ENCODE results near the gene RHOU.

RHOU gene

DNA sequence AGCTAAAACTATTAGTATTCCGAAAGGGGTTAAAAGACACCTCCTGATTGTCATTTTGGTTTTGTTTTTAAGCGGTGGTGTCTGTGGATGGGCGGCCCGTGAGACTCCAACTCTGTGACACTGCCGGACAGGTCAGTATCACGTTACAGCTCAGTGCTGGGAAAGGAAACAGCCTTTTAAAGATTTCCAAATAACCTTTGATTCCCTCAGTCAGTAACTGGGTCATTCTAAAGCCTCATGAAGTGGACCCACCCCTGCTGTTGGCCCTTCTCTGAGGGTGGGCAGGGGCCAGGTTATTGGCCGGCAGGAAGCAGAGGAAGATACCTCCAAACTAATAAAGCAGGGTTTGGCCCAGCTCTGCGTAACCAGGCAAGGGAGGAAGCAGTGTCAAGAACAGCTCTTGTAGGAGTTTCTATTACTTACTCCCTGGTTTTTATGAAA, 2.3 kb downstream of the RHOU start:
- no peak for DNase-seq

DNA sequence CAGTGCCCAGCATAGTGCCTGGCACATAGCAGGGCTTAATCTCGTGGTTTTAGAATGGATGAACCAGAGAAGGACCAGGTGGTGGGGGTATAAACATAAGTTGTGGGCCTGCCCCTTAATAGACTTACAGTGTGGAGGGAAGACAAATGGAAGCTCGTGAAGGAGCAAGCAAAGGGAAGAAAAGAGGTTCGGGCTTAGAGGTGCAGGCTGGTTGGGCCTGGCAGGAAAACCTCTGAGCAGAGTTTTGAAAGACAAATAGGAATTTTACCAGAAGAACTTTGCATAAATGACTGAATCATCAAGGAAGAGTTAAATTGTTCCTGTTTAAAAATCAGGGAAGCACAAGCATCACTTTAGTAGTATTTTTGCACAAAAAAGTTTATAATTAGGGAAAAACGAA, 4.5 kb downstream of the RHOU start:
- no peak for DNase-seq

DNA sequence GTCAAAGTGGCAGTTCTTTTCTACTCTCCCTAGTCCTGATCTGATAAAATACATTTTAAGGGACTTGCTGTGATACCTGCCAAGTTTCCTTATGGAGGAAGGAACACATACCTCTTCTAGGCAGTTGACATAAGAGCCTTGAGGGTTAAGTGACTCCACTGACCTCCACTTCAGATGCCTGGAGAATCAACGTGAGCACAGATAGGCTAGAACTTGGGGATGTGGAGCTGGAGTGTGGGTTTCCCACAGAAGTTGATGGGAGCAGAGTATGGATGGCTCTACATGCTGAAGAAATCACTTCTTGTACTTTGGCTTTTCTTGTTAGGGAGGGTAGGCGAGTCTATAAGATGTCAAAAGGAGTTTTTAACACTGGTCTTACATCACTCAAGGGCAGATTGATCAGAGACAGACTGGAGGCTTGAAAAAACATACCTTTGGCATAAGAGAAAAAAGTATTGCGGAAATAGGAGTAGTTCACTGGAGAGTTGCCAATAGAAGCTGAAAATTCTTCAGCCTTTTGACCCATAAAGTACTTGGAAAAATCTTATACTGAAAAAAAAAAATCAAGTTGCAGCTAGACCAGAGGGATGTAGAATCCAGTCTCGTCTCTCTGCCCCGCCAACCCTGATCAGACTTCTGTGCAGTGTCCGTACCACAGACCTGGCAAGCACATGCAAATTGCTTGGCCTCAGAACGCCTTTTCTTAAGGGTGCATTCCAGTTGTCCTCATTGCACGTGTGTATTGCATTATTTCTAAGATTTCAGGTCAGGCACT, 5.5 kb downstream of the RHOU start:
- no peak for DNase-seq

DNA sequence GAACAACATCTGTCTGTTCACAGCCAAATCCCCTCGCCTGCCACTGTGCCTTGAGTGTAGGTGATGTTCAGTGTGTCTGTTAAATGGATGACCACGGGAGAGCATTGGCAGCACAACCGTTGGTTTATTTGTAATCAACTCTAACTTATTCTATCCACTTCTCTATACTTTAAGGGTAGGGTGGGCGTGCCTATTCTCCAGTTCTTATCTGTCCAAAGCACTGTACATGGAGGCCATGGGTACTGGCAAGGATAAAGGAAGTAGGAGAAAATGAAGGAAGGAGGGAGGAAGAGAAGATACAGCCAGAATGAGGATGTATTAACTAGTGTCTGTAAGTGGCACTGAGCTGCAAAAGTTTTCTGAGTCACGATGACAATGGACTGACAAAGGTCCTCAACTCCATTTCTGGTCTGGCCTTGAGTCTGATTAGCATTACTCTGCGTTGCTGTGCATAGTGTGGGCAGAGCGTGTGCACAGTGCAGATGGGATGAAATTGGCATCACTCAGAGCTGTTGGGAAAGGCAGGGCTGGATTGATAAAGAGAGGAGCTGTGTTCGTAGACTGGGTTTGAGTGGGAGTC, 7.1 kb downstream of the RHOU start:
- no peak for DNase-seq

DNA sequence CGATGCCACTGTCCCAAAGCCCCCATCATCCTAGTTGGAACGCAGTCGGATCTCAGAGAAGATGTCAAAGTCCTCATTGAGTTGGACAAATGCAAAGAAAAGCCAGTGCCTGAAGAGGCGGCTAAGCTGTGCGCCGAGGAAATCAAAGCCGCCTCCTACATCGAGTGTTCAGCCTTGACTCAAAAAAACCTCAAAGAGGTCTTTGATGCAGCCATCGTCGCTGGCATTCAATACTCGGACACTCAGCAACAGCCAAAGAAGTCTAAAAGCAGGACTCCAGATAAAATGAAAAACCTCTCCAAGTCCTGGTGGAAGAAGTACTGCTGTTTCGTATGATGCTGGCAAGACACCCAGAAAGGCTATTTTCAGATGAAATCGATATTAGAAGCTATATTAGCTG, 8.1 kb downstream of the RHOU start:
- DNase-seq: no peak

DNA sequence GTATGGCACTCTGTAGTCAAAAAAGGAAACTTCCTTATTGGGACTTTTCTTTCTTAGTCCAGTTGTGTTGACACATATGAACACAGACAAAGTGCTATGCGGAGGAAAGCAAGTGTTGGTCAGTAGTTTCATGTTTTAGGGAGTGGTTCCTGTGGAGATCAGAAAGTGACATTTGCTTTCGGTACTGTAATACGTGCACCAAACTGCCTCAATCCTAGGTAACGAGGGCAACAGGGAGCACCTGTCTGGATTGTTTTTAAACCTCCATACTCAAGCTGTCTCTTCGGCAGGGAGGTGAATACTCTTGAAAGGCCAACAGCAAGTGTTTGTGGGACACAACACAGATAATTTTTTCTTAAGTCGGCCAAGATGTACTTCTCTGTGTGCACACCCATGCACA, 9.1 kb downstream of the RHOU start:
- DNase-seq: no peak

DNA sequence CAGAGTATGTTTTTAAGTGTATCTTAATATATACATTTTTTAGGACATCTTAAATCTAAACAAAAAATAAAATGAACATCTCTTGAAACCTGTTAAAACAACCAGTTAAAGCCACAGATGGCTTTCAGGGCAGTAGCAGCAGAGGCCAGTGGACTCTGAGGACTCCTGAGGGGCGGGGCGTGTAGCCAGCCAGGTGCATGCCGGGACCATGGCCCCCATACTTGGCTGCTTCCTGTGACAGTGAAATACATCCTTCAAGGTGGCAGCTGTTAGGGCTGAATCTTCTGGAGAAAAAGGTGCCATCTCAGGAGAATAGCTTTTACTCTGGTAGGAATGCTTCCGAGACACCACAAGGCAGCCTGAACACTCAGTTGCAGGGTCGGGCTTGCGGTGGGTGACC, 9.6 kb downstream of the RHOU start:
- DNase-seq: no peak

DNA sequence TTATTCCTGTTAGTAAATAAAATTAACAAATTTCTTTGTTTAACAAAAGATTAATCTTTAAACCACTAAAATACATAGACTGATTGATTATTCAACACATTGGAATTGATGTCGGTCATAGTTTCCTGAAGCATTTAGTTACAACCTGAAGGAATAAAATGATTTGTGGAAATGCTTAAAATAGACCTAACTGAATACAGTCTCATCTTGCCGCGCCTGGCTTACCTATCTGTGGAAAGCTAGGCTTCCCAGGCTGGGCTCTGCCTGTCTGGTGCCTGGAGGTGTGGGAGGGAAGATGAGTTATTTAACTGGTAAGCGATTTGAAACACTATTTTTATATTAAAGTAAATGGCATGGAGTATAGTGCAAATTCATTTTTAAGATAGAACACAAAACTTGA, 10.2 kb downstream of the RHOU start:
- DNase-seq: no peak

DNA sequence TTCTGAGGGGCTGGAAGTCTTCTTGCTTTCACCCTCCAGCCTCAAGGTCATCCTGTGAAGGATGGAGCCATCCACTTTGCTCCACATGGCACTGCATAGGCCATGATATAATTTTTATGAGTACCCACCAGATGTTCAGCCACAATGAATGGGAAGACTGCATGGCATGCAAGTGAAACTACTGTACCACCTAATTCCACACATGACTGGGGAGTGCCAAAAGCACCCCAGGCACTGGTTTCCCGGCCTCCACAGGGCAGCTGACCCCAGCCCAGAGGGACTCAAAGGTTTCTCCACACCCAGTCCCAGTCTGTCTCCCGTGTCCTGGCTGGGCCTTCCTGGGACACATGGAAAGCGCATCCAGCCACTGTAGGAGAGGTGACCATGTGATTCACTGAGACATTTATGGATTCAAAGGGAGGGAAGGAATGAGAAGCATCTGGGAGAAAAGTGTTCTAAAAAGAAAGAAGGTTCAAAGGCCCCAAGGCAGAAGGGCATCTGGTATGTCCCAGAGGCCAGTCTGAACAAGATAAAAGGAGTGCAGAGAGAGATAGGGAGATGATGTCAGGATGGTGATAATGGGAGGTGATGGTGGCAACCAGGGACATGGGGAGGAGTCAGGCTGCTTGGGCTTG, 12.1 kb downstream of the RHOU start:
- DNase-seq: no peak

DNA sequence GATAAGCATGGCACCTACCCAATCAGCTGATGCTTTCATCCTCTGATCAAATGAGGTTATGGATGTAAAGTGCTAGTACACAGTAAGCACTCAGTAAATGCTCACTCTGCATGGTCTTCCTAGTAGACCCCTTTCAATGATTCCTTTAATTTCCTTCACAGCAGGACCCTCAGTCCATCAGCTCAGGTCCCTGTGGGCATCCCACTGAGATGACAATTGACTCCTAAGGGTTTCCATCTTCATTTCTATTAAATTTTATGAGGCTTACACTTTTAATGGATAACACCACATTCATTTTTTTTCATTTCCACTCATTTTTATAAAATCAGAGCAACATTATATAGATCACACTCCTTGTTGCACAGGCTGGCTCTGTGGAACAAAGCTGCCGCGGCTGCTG, 12.8 kb downstream of the RHOU start:
- DNase-seq: no peak

DNA sequence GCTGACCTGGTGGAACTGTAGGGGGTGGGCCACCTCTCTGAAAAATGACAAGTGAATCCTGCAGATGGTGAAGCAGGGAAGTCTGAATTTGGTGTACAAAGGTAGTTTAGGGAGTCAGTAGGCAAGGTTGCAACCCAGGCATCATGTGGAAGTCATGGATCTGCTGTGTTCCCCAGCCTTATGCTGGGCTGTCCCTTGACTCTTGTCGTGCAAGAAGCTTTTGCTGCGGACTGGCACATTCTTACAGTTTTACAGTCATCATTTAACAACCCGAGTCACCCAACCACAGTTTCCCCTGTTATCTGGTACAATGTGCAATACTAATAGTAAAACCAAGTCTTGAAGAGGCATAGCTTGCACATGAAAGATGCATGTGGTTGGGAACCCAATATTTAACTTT, 13.2 kb downstream of the RHOU start:
- DNase-seq: no peak

DNA sequence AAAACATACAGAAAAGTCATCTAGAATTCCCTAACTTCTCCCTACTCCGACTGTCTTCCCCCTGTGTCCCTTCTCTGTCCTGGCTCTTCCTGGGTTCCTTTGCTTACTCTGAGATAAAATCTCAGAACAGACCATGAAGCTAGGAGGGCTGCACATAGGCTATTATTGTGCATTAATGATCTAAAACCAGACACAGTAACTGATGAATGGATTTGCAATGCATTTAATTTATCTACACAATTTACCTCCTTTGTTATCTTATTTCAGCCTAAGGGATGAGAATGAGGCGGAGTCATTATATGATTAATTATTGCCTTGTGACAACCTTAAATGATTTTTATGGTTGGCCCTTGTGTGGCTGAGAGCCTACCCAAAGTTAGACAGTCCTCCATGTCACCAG, 14.5 kb downstream of the RHOU start:
- no peak for DNase-seq

DNA sequence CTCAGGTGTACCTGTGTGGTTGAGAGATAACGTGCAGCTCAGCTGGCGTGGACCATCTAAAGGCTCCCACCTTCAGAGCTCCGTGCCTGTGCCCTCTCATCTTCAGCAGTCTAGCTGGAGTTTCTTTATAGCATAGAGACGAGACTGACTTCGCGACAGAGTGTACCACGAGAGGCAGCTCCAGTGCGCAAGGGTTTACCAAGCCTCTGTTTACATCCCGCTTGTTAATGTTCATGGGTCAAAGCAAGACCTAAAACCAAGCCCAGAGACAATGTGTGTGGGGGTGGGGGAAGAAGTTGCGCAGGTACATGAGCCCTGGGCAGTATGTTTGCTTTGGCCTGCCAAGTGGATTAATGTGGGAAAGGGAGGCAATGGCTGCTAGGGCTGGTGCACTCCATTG, 15.6 kb downstream of the RHOU start:
- no peak for DNase-seq

DNA sequence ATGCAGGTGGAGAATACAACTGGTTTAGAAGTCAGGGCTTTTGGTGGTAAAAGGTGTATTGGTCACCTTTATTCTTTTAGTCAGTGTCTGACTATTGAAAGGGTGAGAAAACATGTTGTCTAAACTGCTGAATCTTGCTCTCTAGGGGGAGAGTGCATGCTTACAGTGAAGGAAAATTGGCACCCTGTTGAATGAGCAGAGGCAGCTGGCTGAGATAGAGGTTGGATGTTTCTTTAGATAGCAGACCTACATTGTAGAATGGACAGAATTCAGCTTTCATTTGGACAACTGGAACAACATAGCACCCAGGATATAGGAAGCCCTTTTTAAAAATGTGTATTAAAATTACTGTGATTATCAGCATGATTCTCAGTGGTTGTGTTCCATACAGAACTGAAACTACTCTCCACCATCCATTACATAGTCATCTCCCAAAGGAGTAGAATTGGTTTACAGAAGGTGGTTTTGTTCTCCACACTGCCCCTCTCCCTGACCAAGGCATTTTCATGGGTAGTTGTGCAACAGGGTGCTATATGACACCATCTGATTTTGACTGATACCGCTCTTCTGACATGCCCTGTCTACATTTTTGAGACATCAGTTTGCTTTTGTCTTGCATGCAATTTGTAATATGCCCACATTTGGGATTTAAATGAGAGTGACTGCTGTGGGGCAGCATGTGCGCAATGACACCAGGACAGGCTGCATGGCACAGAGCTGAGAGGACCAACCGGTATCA, 16.2 kb downstream of the RHOU start:
- DNase-seq: no peak

DNA sequence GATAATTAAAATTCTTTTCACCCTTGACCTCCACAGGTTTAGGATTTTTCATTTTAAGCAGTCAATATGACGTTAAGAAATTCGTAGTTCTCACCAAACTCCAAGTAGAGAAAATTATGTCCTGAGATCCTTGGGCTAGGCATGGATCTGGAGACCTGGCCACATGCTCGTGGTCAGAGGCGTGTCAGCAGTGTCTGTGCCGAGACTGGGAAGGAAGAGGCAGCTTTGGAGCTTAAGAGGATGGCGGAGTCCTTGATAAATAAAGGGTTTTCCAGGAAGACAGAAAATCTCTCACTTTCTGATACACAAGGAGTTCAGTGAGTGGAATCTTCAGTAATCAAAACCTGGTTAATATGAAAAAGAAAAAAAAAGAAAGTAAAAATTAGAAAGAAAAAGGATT, 17.0 kb downstream of the RHOU start:
- no peak for DNase-seq

DNA sequence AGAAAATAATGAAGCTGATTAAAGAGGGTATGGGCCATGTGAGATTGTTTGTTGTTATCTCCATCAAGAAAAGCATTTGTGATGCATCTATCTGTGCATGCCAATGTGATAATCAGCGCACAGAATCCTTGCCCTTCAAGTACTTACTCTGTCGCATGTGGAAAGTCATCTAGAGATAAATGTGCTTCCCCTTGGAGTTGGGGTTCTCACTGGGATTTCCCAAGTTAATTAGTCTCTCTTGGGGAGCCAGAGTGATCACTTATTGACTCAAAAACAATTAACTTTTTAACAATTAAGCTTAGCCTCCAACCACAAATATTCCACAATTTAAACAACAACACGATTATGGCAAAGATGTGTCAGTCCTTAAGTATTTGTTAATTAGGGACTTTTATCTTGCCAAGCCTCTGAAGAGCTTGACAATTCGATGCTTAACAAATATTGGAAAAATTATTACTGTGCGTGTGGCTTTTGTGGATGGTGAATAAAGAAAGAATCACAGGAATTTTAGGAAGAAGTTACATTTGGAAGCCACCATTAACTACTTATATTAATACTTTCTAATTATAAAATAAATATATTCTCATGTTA, 17.5 kb downstream of the RHOU start:
- no peak for DNase-seq

DNA sequence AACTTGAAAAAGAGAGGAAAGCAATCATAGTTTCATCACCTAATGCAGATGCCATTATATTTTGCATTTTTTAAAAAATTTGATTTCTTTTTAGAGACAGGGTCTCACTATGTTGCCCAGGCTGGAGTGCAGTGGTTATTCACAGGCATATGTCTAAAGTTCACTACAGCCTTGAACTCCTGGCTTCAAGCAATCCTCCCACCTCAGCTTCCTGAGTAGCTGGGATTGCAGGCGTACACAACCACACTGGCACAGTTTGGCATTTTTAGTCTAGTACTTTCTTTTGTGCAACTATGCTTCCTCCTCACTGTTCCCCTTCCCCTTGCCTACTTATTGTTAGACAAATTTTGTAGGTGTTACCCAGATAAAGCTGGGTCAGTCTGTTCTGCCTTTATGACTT, 18.0 kb downstream of the RHOU start:
- DNase-seq: no peak

DNA sequence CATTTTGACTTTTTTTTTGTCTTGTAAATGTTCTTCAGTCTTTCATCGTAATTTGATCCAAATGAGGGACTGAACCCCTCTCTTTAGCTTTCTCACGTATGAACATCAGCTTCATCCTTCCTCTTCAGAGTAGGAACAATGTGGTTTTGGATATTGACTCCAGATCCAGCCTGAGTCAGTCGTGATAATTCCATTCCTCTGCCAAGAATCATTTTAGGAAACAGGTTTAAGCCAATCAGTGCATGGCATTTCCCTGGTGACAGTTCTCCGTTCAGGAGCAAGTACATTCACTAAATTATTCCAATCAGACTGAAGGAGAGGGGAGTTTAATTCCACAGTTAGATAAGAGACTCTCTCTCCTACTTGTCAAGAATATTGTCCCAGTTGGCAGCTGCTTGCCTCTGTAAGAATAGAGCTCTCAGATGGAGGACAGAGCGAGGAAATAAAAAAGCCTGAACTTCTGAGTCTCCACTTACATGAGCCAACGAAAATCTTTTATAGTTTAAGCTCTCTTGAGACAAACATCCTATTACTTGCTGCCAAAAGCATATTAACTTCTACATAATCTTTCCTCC, 18.6 kb downstream of the RHOU start:
- no peak for DNase-seq

DNA sequence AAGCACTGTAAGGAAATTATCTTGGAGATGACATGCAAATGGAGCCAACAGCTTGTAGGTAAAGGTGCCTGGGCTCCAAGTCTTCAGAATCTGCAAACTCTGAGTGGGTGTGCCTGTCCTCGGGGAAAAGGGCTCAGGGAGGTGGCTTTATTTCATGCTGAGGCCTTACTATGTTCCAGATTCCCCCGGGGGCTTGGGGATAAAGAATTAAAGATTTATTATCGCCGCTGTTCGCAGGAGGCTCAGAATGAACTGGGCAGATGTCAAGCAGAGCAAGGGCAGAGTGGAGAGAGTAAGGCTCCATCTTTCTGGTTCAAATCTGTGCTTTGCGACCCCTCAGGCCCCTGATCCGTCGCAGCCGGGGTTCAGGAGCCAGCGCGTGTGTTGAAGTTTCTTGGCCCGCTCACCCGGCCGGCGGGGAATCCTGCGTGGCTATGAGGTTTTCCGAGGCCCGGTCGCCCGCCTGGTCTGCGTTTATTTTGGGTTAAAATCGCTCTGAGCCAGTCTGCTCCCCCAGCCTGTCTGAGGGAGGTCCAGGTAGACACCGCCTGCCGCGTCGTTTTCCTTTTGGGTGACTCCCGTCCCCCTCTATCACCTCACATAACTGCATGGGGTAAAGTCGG, 19.5 kb downstream of the RHOU start:
- no peak for DNase-seq

DNA sequence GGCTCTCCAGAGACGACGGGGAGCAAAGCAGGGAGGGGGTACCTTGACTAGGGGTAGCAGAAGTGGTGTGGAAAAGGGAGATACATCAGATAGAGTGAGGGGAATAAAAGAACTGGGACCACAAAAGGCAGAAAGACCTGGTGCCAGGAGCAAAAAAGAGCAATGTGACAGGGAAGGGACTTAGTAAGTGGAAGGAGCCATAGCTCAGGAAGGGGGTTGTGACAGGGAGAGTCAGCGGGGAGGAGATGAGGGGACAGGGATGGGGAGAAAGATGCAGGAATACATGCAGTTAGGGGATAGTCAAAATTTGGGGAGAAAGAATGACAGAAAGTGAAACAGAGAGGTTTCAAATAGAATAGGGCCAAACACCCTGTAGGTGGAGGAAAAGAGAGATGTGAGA, 20.5 kb downstream of the RHOU start:
- no peak for DNase-seq

DNA sequence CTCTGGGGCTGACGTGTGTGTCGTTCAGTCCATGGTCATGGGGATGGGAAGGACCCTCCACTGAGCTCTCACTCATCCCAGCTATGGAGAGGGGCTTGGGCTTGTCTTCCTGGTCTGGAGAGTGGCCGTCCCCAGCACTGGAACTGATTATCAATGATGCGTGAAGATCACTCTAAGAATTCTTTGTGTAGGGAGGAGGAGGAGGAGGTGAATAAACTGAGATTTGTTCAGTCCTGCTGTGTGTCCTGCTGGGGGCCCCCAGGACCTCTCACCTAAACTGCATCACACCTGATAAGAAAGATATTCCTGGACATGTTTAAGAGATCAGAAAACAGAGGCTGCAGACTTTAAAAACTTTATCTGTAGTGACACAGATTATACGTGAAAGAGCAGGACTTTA, 21.2 kb downstream of the RHOU start:
- no peak for DNase-seq

DNA sequence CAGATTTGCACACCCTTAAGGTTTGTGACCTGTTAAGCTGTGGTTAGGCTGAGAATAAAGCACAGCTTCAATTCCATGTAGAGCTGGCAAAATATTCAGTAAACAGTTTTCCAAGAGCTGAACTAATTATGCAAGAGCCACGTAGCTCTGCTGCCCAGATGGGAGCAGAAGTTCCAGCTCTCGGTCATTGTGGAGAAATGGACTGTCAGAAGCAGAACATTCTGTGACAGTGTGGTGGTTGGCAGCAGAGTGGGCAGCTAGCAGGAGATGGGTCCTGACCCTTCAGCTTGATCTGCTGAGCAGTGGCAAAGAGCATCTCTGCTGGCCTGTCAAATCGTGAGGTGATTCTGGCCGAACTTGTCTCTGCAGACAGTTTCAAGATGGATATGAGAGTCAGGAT, 23.2 kb downstream of the RHOU start:
- DNase-seq: no peak

DNA sequence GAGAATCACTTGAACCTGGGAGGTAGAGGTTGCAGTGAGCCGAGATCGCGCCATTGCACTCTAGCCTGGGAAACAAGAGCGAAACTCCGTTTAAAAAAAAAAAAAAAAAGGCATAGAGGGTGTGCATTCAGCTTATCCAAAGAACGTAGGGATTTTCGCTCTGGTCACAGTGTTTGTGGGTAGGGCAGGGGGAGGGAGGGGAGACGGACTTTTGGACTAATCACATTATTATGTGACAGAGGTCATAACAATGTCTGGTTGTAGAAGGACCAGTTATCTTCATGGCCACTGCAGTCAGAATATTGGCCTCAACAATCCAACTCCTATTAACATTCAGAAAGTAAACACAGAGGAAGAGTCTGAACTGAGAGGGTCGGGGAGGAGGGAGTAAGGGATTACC, 25.7 kb downstream of the RHOU start:
- DNase-seq: no peak

Data from effector CD4-positive, alpha-beta T cell (primary cell).